NCI-H460 (cell line): ENCODE results near the gene PRF1. TPM values are rescaled to one million over a fixed set of nuclear protein-coding genes. Genes with fewer than 3 reads are reported as not detected.
"Not testable (repeated sequence)": the region's sequence is repeated elsewhere in the genome, so short reads cannot be mapped to it uniquely, and the experiment has no call there.

Experiments
- DNase-seq: peaks from one replicate; pipeline ENCODE4 v3.0.0-alpha.2; 2016; ENCODE audit warnings: low read depth; ENCODE audit errors: extremely low read depth
- polyA plus RNA-seq: library from polyadenylated mRNA; depleted of rRNA; stranded (reverse); fragments of >200 nt; gene quantifications from 2 replicates; pipeline ENCODE4 v1.2.3, GENCODE V29; 2014; cell fraction: nucleus; rRNA removed
- total RNA-seq: library from RNA; depleted of rRNA; stranded (reverse); fragments of >200 nt; shearing (Covaris generic); gene quantifications from 2 replicates; pipeline ENCODE4 v1.2.3, GENCODE V29; 2014; rRNA removed

The PRF1 gene
- not detected in 2 replicates for total RNA-seq
- polyA plus RNA-seq = not detected in 2 replicates

GRCh38 chr10:70602665-70603448 lies at the start of gene PRF1:
PRF1 (minus strand) TSS chr10:70602741; CDS start chr10:70600902, 1,839 bp downstream.
- no peak for DNase-seq

GRCh38 chr10:70651661-70652060 lies 49.1 kb upstream of the PRF1 start:
- no peak for DNase-seq

GRCh38 chr10:70650718-70651117 lies 48.2 kb upstream of the PRF1 start:
- no peak for DNase-seq

GRCh38 chr10:70650104-70650503 lies 47.6 kb upstream of the PRF1 start:
- DNase-seq = no peak

- peak; percentile 19 for DNase-seq
These were observed 47.0 kb upstream of the PRF1 start for GRCh38 chr10:70649526-70649925.

GRCh38 chr10:70648427-70648826 lies 45.9 kb upstream of the PRF1 start:
- DNase-seq = no peak

- no peak for DNase-seq
These were observed 44.5 kb upstream of the PRF1 start for GRCh38 chr10:70647086-70647485.

GRCh38 chr10:70644959-70645358 lies 42.4 kb upstream of the PRF1 start:
- not testable (repeated sequence) for DNase-seq

GRCh38 chr10:70643272-70643671 lies 40.7 kb upstream of the PRF1 start:
- not testable (repeated sequence) for DNase-seq

GRCh38 chr10:70639640-70640383 lies 37.3 kb upstream of the PRF1 start:
- not testable (repeated sequence) for DNase-seq

- not testable (repeated sequence) for DNase-seq
These were observed 32.0 kb upstream of the PRF1 start for GRCh38 chr10:70634515-70634914.

GRCh38 chr10:70634011-70634410 lies 31.5 kb upstream of the PRF1 start:
- no peak for DNase-seq

- not testable (repeated sequence) for DNase-seq
These were observed 29.2 kb upstream of the PRF1 start for GRCh38 chr10:70631735-70632134.

- DNase-seq = no peak
These were observed 26.8 kb upstream of the PRF1 start for GRCh38 chr10:70629338-70629737.

- no peak for DNase-seq
These were observed 23.5 kb upstream of the PRF1 start for GRCh38 chr10:70626056-70626455.

GRCh38 chr10:70622981-70623844 lies 20.7 kb upstream of the PRF1 start:
- no peak for DNase-seq

- DNase-seq = no peak
These were observed 20.0 kb upstream of the PRF1 start for GRCh38 chr10:70622541-70622940.

GRCh38 chr10:70621503-70622078 lies 19.1 kb upstream of the PRF1 start:
- DNase-seq = no peak

GRCh38 chr10:70620020-70620289 lies 17.4 kb upstream of the PRF1 start:
- no peak for DNase-seq

- peak; percentile 13 for DNase-seq
These were observed 16.9 kb upstream of the PRF1 start for GRCh38 chr10:70619271-70620019.
